Sigmoid colon (tissue), 7 donors: ENCODE measurements around the gene GSAP. TPM values are rescaled to one million over a fixed set of nuclear protein-coding genes. Genes with fewer than 3 reads are reported as not detected.
A peak's percentile ranks its signal among the peaks of the same experiment; 100 is the strongest.
"Not testable (repeated sequence)": the region's sequence is repeated elsewhere in the genome, so short reads cannot be mapped to it uniquely, and the experiment has no call there.

Experiments used
- DNase-seq: peaks from one replicate; pipeline ENCODE4 v3.0.0-alpha.2; 2019
- H3K27ac ChIP-seq, 4 donors: fragments of 200-600 bp; sonication (generic); one replicate each; pipeline ENCODE4 v1.5.1; 2016 to 2019; ENCODE audit warnings: mild to moderate bottlenecking in 1 of 4
- H3K27me3 ChIP-seq, 3 donors: fragments of 200-600 bp; sonication (generic); one replicate each; pipeline ENCODE4 v1.5.1; 2019; ENCODE audit warnings: mild to moderate bottlenecking in 1 of 3
- H3K36me3 ChIP-seq, 4 donors: fragments of 200-600 bp; sonication (generic); one replicate each; pipeline ENCODE4 v1.5.1; 2016 to 2019
- H3K4me1 ChIP-seq, 4 donors: fragments of 200-600 bp; sonication (generic); one replicate each; pipeline ENCODE4 v1.5.1; 2017 to 2019
- H3K4me3 ChIP-seq, 4 donors: fragments of 200-600 bp; sonication (generic); one replicate each; pipeline ENCODE4 v1.5.1; 2017 to 2019; ENCODE audit warnings: mild to moderate bottlenecking in 2 of 4, moderate library complexity in 1 of 4
- H3K9me3 ChIP-seq, 4 donors: fragments of 200-600 bp in 3 of 4; sonication (generic) in 3 of 4; one replicate each; pipeline versions ENCODE4 v1.5.1 to v1.6.1; 2013 to 2019
- EP300 ChIP-seq, 4 donors: sonication (generic); formaldehyde crosslinking; IDR thresholded peaks; one replicate each; pipeline ENCODE4 v1.6.1; 2017; ENCODE audit warnings: antibody characterized with exemption in 4 of 4
- POLR2A ChIP-seq, 2 donors: fragments of 450-650 bp; IDR thresholded peaks; one replicate each; pipeline ENCODE4 v1.6.1; 2016; ENCODE audit warnings: antibody characterized with exemption in 2 of 2, mild to moderate bottlenecking in 2 of 2, moderate library complexity in 2 of 2
- POLR2AphosphoS5 ChIP-seq, 4 donors: sonication (generic); formaldehyde crosslinking; IDR thresholded peaks; one replicate each; pipeline ENCODE4 v1.6.1; 2017; ENCODE audit warnings: antibody characterized with exemption in 4 of 4
- WGBS, 2 donors: extraction: QIAGEN DNeasy Blood & Tissue Kit; methylation state at CpG; one replicate each; pipeline ENCODE4 v1.1.7; 2013; 5-methylcytosine and 5-hydroxymethylcytosine counted together
- intact Hi-C: fragments of 100-400 bp; cut with DNase I; formaldehyde crosslinking; loops from one replicate; pipeline ENCODE4 v1.15.1; 2023
- polyA plus RNA-seq, 3 donors: library from polyadenylated mRNA; stranded (reverse); fragments of 200-250 nt; gene quantifications; one replicate each; pipeline ENCODE4 v1.2.3, GENCODE V29; 2013
- total RNA-seq, 4 donors: library from RNA; depleted of rRNA; stranded (reverse); fragments of >200 nt; gene quantifications; one replicate each; pipeline ENCODE4 v1.1.0, GENCODE V29; 2016
- TF ChIP-seq, protein P1 (sequence below), 4 experiments: fragments of 450-650 bp in 3 of 4; fragments of 200-600 bp in 1 of 4; IDR thresholded peaks; one replicate each; pipeline ENCODE4 v1.5.1; 2016 to 2019; ENCODE audit warnings: antibody characterized with exemption in 4 of 4, mild to moderate bottlenecking in 3 of 4, moderate library complexity in 2 of 4
- donor health status: healthy with polysubstance abuse.
- donor health status: Bipolar disorder and iron deficiency.
- donor health status: healthy.

GSAP gene
- total and polyA plus RNA-seq, 7 donors = 3.6 to 30.2 (median 15.1) TPM

DNA sequence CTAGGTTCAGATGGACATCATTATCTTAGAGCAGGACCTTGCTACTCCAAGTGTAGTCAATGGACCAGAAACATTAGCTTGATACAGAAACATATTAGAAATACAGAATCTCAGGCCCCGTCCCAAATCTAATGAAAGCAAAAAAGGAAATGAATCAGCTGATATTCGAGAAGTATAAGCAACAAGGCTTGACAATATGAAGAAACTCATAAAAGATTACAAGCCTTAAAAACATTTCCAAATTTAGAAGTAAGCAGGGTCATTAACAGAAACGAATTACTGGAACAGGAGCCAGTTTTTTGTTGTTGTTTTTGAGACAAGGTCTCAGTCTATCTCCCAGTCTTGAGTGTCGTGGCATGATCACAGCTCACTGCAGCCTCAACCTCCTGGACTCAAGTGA lies 40.5 kb upstream of the GSAP start:
- Histone ChIP-seq H3K4me1 (peaks cover 0 to 6% (median 0%) of the 10 kb centered on the region in 4 donors), H3K27me3 (no peaks in the 10 kb centered on the region), H3K9me3 (no peaks in the 10 kb centered on the region), H3K4me3 (no peak overlapping the region), H3K27ac (no peak overlapping the region), H3K36me3 (no peaks in the 10 kb centered on the region)
- TF ChIP-seq POLR2AphosphoS5 (IDR thresholded peaks at IDR 0.05) (no peak), EP300 (IDR thresholded peaks at IDR 0.05) (no peak), POLR2A (IDR thresholded peaks at IDR 0.05) (no peak)
- TF ChIP-seq, protein P1, sequence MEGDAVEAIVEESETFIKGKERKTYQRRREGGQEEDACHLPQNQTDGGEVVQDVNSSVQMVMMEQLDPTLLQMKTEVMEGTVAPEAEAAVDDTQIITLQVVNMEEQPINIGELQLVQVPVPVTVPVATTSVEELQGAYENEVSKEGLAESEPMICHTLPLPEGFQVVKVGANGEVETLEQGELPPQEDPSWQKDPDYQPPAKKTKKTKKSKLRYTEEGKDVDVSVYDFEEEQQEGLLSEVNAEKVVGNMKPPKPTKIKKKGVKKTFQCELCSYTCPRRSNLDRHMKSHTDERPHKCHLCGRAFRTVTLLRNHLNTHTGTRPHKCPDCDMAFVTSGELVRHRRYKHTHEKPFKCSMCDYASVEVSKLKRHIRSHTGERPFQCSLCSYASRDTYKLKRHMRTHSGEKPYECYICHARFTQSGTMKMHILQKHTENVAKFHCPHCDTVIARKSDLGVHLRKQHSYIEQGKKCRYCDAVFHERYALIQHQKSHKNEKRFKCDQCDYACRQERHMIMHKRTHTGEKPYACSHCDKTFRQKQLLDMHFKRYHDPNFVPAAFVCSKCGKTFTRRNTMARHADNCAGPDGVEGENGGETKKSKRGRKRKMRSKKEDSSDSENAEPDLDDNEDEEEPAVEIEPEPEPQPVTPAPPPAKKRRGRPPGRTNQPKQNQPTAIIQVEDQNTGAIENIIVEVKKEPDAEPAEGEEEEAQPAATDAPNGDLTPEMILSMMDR (IDR thresholded peaks at IDR 0.05) = no peak
- no peak for DNase-seq
- 64 to 76% methylated on average over 4 of the region's 4 CpGs for WGBS, 2 donors
- intact Hi-C loops = no loop called here

DNA sequence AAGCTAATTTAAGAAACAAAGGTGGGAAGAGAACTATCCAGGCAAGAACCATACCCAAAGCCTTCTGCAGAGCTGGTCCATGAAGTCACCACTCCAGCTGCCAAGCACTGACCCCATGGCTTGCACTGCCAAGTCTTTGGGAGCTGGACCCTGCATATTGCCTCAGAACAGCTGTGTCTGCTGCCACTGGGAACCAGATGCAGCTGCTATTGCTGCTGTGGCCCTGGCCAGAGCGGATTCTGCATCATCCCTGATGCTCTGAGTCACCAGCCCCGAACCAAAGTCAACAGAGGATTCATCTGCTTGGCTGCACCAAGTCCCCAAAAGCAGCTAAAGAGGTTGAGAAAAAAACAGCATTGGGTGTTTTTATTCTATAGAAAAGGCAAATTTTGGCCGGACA lies 39.2 kb upstream of the GSAP start:
- H3K27ac ChIP-seq = no peak overlapping the region
- intact Hi-C loops = no loop called here
- H3K27me3 ChIP-seq = no peaks in the 10 kb centered on the region
- H3K9me3 ChIP-seq = no peaks in the 10 kb centered on the region
- TF ChIP-seq, protein P1 (IDR thresholded peaks at IDR 0.05) = no peak
- TF ChIP-seq EP300 (IDR thresholded peaks at IDR 0.05) = no peak
- no peak for TF ChIP-seq POLR2AphosphoS5 (IDR thresholded peaks at IDR 0.05)
- TF ChIP-seq POLR2A (IDR thresholded peaks at IDR 0.05) = no peak
- peaks cover 0 to 6% (median 0%) of the 10 kb centered on the region in 4 donors for H3K4me1 ChIP-seq
- WGBS, 2 donors = 80 to 86% methylated on average over 3 of the region's 3 CpGs
- H3K4me3 ChIP-seq = no peak overlapping the region
- no peaks in the 10 kb centered on the region for H3K36me3 ChIP-seq
- no peak for DNase-seq

DNA sequence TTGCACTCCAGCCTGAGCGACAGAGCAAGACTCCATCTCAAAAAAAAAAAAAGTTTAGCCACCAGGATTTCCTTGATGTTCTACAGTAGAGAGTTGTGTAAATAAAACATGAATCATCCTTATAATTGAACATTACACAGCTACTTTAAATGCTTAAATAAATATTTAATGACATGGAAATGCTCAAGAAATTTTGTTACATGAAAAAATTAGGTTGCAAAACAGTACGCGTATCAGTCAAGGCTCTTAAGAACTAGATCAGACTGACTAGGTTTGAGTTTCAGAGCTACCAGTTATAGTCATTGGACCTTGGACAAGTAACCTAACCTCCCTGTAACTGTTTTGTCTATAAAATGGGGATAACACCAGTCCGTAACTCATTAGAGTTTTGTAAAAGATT lies 38.7 kb upstream of the GSAP start:
- no peak for DNase-seq
- no peak overlapping the region for H3K4me3 ChIP-seq
- H3K27ac ChIP-seq = no peak overlapping the region
- H3K9me3 ChIP-seq = no peaks in the 10 kb centered on the region
- H3K36me3 ChIP-seq = no peaks in the 10 kb centered on the region
- intact Hi-C loops = no loop called here
- H3K4me1 ChIP-seq = peaks cover 0 to 6% (median 0%) of the 10 kb centered on the region in 4 donors
- no peak for TF ChIP-seq POLR2A (IDR thresholded peaks at IDR 0.05)
- no peak for TF ChIP-seq POLR2AphosphoS5 (IDR thresholded peaks at IDR 0.05)
- TF ChIP-seq, protein P1 (IDR thresholded peaks at IDR 0.05) = no peak
- TF ChIP-seq EP300 (IDR thresholded peaks at IDR 0.05) = no peak
- H3K27me3 ChIP-seq = no peaks in the 10 kb centered on the region
- WGBS, 2 donors = 83 to 89% methylated on average over 4 of the region's 4 CpGs

DNA sequence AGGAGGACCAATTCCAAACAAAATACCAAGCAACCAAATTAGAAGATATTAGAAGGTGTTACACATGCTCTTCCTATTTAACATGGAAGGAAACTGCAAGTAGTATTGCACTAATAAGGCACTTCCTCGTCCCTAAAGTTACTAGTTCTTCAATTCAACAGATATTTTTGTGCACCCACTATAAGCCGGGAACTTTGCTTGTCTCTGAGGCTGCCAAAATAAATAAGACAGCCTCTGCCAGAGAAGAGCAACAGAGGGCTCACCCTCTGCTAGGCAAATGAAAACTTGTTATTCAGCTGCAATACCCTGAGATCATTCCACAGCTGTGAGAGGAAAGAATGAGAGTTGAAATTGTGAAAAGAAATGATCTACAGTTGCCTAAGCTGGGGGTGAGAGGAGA lies 37.4 kb upstream of the GSAP start:
- Histone ChIP-seq H3K4me1 (peaks cover 0 to 6% (median 0%) of the 10 kb centered on the region in 4 donors), H3K4me3 (no peak overlapping the region), H3K27me3 (no peaks in the 10 kb centered on the region), H3K9me3 (no peaks in the 10 kb centered on the region), H3K36me3 (no peaks in the 10 kb centered on the region), H3K27ac (peak overlapping the region in 1 of 4 donors; percentile 23)
- TF ChIP-seq EP300 (IDR thresholded peaks at IDR 0.05) (no peak), POLR2AphosphoS5 (IDR thresholded peaks at IDR 0.05) (no peak), POLR2A (IDR thresholded peaks at IDR 0.05) (no peak)
- TF ChIP-seq, protein P1 (IDR thresholded peaks at IDR 0.05) = no peak
- DNase-seq = no peak
- intact Hi-C loops = no loop called here
- 10 to 20% methylated on average over 2 of the region's 2 CpGs for WGBS, 2 donors

DNA sequence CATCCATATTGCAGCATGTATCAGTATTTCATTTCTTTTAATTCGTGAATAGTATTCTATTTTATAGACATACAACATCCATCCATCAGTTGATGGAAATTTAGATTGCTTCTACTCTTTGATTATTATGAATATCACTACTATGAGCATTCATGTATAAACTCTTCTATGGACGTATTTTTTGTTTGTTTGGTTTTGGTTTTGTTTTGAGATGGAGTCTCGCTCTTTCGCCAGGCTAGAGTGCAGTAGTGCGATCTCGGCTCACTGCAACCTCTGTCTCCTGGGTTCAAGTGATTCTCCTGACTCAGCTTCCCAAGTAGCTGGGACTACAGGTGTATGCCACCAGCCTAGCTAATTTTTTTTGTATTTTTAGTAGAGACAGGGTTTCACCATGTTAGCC lies 35.8 kb upstream of the GSAP start:
- H3K4me1 ChIP-seq, H3K9me3 ChIP-seq, H3K27ac ChIP-seq, DNase-seq, H3K4me3 ChIP-seq, intact Hi-C loops, H3K36me3 ChIP-seq, H3K27me3 ChIP-seq: not testable (repeated sequence)
- WGBS, 2 donors = 89 to 93% methylated on average over 6 of the region's 6 CpGs
